KMS-11 (cell line): Measurements from ENCODE around the gene ENAM.
"Not testable (repeated sequence)": the region's sequence is repeated elsewhere in the genome, so short reads cannot be mapped to it uniquely, and the experiment has no call there.

Source experiments
- H2AFZ ChIP-seq: fragments of 200-600 bp; sonication (generic); 2 replicates; pipeline ENCODE4 v1.6.1; 2016; ENCODE audit warnings: antibody characterized with exemption, mixed run types, low read depth
- H3K27ac ChIP-seq: fragments of 200-600 bp; sonication (generic); 2 replicates; pipeline ENCODE4 v1.6.1; 2016; ENCODE audit warnings: mild to moderate bottlenecking, mixed run types
- H3K27me3 ChIP-seq: fragments of 200-600 bp; sonication (generic); 2 replicates; pipeline ENCODE4 v1.6.1; 2017; ENCODE audit warnings: mild to moderate bottlenecking, low read depth, mixed run types, moderate library complexity; ENCODE audit not compliant: insufficient read depth
- H3K36me3 ChIP-seq: fragments of 200-600 bp; sonication (generic); 2 replicates; pipeline ENCODE4 v1.6.1; 2017; ENCODE audit warnings: mild to moderate bottlenecking, mixed run types; ENCODE audit not compliant: insufficient read depth
- H3K4me1 ChIP-seq: fragments of 200-600 bp; sonication (generic); 2 replicates; pipeline ENCODE4 v1.6.1; 2016; ENCODE audit warnings: mild to moderate bottlenecking, low read depth, mixed run types; ENCODE audit not compliant: poor library complexity, severe bottlenecking
- H3K4me2 ChIP-seq: fragments of 200-600 bp; sonication (generic); 2 replicates; pipeline ENCODE4 v1.7.0; 2016; ENCODE audit warnings: mild to moderate bottlenecking, mixed run types
- H3K4me3 ChIP-seq: fragments of 200-600 bp; sonication (generic); IDR thresholded peaks from 2 replicates; pipeline ENCODE4 v1.6.1; 2017; ENCODE audit warnings: low read depth, low read length, mixed read lengths; ENCODE audit not compliant: insufficient read depth
- H3K79me2 ChIP-seq: fragments of 200-600 bp; sonication (generic); 2 replicates; pipeline ENCODE4 v1.6.1; 2016; ENCODE audit warnings: low read depth, mixed run types; ENCODE audit not compliant: insufficient read depth
- H3K9ac ChIP-seq: fragments of 200-600 bp; sonication (generic); 2 replicates; pipeline ENCODE4 v1.6.1; 2016; ENCODE audit warnings: mild to moderate bottlenecking, mixed run types
- H4K20me1 ChIP-seq: fragments of 200-600 bp; sonication (generic); 2 replicates; pipeline ENCODE4 v1.6.1; 2016; ENCODE audit warnings: mild to moderate bottlenecking, mixed run types; ENCODE audit not compliant: insufficient read depth
- CTCF ChIP-seq: fragments of 200-600 bp; sonication (generic); conservative IDR thresholded peaks from 2 replicates; pipeline ENCODE4 v1.6.1; 2017; ENCODE audit warnings: low read depth, mild to moderate bottlenecking, antibody characterized with exemption, low read length, moderate library complexity, mixed read lengths

Gene ENAM

DNA sequence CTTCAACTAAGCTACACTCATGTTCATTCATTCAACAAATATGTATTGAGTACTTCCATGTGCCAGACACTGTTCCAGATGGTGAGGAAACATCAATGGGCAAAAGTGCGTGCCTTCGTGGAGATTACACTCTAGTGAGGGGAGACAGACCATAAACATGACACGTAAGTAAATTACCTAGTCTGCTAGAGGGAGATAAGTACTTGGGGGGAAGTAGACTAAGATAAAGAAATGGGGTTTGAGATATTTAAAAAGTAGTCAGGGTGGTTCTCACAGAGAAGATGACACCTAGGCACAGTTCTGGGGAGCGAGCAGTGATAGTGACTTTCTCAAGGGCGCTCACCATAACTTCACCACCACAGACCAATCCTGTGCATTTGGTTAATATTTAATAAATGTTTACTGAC, 26.1 kb downstream of the ENAM start:
- H4K20me1 ChIP-seq = no peaks in the 10 kb centered on the region
- H3K36me3 ChIP-seq = peaks cover 40% of the 10 kb centered on the region
- H3K4me2 ChIP-seq = no peak overlapping the region
- peaks cover 73% of the 10 kb centered on the region for H3K4me1 ChIP-seq
- H3K79me2 ChIP-seq = peaks cover 36% of the 10 kb centered on the region
- no peak overlapping the region for H2AFZ ChIP-seq
- no peaks in the 10 kb centered on the region for H3K27me3 ChIP-seq
- H3K4me3 ChIP-seq = no peak overlapping the region
- TF ChIP-seq CTCF = no peak
- H3K27ac ChIP-seq = peak overlapping the region; percentile 5; the same call in 1 of the 2 replicates
- no peak overlapping the region for H3K9ac ChIP-seq

DNA sequence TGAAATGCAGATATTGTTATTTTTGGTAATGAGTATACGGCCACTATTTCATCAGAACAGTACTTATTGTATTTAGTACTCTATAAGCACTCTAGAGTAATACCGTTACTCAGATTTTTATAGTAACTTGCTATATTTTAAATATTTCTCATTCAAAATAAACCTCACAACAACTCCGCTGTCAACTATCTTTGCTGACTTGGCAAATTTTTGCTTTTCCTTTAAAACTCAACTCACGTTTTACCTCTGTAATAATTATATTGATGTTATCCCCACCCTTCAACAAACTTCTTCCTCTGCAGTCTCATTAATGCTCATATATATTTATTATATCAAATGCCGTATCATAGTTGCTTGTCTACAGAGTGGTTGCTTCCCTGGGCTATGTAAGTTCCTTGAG, 28.8 kb downstream of the ENAM start:
- Histone ChIP-seq H3K27me3 (no peaks in the 10 kb centered on the region), H3K4me1 (peaks cover 99% of the 10 kb centered on the region), H4K20me1 (no peaks in the 10 kb centered on the region), H3K4me3 (no peak overlapping the region), H3K4me2 (peak overlapping the region; percentile 4; the same call in 1 of the 2 replicates), H3K9ac (no peak overlapping the region), H3K79me2 (peaks cover 63% of the 10 kb centered on the region), H3K36me3 (peaks cover 50% of the 10 kb centered on the region), H3K27ac (0 out of 2 replicates have a peak overlapping the region, but pooled peaks have one; percentile 9), H2AFZ (no peak overlapping the region)
- TF ChIP-seq CTCF = no peak

DNA sequence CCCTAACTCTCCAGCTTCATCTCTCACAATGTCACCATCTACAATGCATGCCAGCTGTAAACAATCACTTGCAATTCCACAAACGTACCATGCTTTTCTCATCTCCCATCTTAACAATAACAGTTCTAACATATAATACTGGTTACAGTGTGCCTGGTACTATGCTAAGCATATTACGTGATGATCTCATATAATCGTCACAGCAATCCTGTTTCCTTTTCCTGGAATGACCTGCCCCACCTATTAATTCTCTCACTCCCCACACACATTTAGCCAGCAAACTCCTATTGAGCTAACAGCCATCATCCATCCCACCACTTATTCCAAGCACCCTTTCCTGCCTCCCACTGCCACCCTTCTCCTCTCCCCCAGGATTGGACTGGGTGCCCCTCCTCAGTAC, 29.9 kb downstream of the ENAM start:
- Histone ChIP-seq H3K4me1 (peaks cover 100% of the 10 kb centered on the region), H3K27ac (peak overlapping the region; percentile 3; the same call in 1 of the 2 replicates), H3K9ac (no peak overlapping the region), H2AFZ (no peak overlapping the region), H3K4me2 (peak overlapping the region; percentile 99), H4K20me1 (no peaks in the 10 kb centered on the region), H3K79me2 (peaks cover 74% of the 10 kb centered on the region), H3K36me3 (peaks cover 50% of the 10 kb centered on the region), H3K4me3 (no peak overlapping the region), H3K27me3 (no peaks in the 10 kb centered on the region)
- no peak for TF ChIP-seq CTCF

DNA sequence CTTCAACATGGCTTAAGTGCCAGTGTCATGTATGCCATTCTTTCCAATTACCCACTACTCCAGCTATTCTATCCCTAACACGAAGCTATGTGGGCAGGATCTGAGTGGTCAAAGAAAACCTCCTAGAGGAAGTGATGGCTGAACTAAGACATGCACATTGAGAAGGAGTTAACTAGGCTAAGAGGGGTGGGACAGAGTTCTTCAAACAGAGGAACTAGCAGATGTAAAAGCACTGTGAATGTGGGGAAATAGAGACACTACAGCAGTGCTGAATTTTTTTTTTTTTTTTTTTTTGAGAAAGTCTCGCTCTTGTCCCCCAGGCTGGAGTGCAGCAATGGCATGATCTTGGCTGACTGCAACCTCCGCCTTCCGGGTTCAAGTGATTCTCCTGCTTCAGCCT, 31.6 kb downstream of the ENAM start:
- Histone ChIP-seq H3K79me2 (peaks cover 91% of the 10 kb centered on the region), H3K9ac (no peak overlapping the region), H4K20me1 (no peaks in the 10 kb centered on the region), H3K4me3 (no peak overlapping the region), H3K36me3 (peaks cover 40% of the 10 kb centered on the region), H3K27ac (peak overlapping the region; percentile 8; the same call in 1 of the 2 replicates), H2AFZ (no peak overlapping the region), H3K4me2 (peak overlapping the region; percentile 99; the same call in 1 of the 2 replicates), H3K27me3 (no peaks in the 10 kb centered on the region), H3K4me1 (peaks cover 97% of the 10 kb centered on the region)
- TF ChIP-seq CTCF = no peak

DNA sequence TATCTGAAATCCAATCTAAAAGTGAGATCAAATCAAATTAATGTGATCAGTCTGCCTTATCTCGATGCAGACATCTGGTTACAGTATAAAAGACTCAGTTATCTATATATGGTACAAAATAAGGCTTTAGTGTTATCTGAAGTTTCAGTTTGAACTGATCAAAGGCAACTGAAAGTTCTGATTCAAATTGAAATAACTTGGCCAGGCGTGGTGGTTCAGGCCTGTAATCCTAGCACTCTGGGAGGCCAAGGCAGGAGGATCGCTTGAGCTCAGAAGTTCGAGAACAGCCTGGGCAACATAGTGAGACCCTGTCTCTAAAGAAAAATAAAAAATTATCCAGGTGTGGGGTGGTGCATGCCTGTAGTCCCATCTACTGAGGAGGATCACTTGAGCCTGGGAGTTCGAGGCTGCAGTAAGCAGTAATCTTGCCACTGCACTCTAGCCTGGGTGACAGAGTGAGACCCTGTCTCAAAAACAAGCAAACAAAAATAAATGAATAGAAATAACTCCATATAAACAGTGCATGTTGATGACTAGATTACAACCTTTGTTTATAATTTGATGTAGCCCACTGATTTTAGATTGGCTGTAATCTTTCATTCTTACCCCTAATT, 32.9 kb downstream of the ENAM start:
- H3K27ac ChIP-seq = peak overlapping the region; percentile 97
- not testable (repeated sequence) for H2AFZ ChIP-seq, H4K20me1 ChIP-seq, H3K27me3 ChIP-seq
- 0 out of 2 replicates have a peak overlapping the region, but pooled peaks have one; percentile 20 for H3K9ac ChIP-seq
- peaks cover 31% of the 10 kb centered on the region; the same call in 1 of the 2 replicates for H3K36me3 ChIP-seq
- H3K4me2 ChIP-seq = peak overlapping the region; percentile 99
- H3K4me1 ChIP-seq = peaks cover 84% of the 10 kb centered on the region
- peaks cover 100% of the 10 kb centered on the region for H3K79me2 ChIP-seq
- H3K4me3 ChIP-seq = peak overlapping the region; percentile 13
